ENCODE measurements around the gene EIF6.

Gene EIF6

DNA sequence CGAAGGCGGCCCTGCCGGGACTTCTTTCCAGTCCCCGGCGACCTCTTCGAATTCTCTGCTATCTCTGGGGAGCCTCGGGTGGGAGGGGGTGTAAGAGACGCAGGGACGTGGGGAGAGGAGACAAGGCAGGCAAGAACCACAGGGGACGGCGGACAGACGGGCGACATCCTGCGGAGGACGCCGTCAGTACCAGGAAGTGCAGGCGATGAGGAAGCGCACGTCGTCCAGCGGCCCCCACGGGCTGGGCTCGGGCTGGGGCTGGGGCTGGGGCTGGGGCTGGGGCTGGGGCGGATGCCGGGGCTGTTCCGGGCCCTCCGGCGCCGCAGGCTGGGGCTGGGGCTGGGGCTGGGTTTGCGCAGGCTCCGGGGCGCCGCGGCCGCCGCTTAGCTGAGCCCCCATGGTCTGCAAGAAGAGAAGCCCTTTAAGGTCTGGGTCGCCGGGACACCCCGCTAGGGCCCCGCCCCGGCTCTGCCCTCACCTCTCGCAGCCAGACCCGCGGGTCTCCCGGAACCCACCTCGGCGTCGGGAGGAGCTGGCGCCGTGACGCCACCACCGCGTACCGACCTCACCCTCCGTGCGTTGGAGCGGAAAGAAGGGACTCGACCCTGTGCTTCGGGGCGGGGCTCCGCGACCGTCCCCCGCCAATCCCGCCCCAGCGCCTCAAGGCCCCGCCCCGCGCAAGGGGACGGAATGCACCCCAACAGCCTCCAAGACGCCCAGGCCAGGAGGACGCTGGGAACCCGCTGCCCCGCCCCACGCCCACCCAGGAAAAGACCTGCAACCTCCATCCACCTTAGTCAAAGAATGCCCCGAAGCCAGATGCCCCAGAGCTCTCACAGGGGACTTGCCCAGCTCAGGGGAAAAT lies 6.8 kb downstream of the EIF6 start, which contains the start of gene MMP24OS (continued):
- TF ChIP-seq, protein P1, sequence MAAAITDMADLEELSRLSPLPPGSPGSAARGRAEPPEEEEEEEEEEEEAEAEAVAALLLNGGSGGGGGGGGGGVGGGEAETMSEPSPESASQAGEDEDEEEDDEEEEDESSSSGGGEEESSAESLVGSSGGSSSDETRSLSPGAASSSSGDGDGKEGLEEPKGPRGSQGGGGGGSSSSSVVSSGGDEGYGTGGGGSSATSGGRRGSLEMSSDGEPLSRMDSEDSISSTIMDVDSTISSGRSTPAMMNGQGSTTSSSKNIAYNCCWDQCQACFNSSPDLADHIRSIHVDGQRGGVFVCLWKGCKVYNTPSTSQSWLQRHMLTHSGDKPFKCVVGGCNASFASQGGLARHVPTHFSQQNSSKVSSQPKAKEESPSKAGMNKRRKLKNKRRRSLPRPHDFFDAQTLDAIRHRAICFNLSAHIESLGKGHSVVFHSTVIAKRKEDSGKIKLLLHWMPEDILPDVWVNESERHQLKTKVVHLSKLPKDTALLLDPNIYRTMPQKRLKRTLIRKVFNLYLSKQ (tag by site-specific recombination; IDR thresholded peaks at IDR 0.05; ENCODE audit: borderline replicate concordance), result no peak
- TF ChIP-seq ZNF623 (tag by site-specific recombination; IDR thresholded peaks at IDR 0.05) (no peak), ZNF335 (tag by site-specific recombination; conservative IDR thresholded peaks at IDR 0.05) (peak; percentile 20; the same call in 1 of the 2 replicates), ZNF585B (tag by site-specific recombination; IDR thresholded peaks at IDR 0.05) (no peak), ZSCAN30 (tag by site-specific recombination; IDR thresholded peaks at IDR 0.05) (peak; percentile 75), ZNF350 (tag by site-specific recombination; IDR thresholded peaks at IDR 0.05) (no peak), ZXDB (tag by site-specific recombination; IDR thresholded peaks at IDR 0.05) (peak; percentile 50; the same call in 1 of the 2 replicates), ZNF610 (tag by site-specific recombination; IDR thresholded peaks at IDR 0.05; ENCODE audit: borderline replicate concordance) (no peak), YY1 (tag by site-specific recombination; IDR thresholded peaks at IDR 0.05) (no peak), SP2 (tag by site-specific recombination; IDR thresholded peaks at IDR 0.05) (peak; percentile 95)
- TF ChIP-seq, protein P2, sequence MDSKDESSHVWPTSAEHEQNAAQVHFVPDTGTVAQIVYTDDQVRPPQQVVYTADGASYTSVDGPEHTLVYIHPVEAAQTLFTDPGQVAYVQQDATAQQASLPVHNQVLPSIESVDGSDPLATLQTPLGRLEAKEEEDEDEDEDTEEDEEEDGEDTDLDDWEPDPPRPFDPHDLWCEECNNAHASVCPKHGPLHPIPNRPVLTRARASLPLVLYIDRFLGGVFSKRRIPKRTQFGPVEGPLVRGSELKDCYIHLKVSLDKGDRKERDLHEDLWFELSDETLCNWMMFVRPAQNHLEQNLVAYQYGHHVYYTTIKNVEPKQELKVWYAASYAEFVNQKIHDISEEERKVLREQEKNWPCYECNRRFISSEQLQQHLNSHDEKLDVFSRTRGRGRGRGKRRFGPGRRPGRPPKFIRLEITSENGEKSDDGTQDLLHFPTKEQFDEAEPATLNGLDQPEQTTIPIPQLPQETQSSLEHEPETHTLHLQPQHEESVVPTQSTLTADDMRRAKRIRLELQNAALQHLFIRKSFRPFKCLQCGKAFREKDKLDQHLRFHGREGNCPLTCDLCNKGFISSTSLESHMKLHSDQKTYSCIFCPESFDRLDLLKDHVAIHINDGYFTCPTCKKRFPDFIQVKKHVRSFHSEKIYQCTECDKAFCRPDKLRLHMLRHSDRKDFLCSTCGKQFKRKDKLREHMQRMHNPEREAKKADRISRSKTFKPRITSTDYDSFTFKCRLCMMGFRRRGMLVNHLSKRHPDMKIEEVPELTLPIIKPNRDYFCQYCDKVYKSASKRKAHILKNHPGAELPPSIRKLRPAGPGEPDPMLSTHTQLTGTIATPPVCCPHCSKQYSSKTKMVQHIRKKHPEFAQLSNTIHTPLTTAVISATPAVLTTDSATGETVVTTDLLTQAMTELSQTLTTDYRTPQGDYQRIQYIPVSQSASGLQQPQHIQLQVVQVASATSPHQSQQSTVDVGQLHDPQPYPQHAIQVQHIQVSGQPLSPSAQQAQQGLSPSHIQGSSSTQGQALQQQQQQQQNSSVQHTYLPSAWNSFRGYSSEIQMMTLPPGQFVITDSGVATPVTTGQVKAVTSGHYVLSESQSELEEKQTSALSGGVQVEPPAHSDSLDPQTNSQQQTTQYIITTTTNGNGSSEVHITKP (tag by site-specific recombination; IDR thresholded peaks at IDR 0.05), result no peak
- TF ChIP-seq, protein P3, sequence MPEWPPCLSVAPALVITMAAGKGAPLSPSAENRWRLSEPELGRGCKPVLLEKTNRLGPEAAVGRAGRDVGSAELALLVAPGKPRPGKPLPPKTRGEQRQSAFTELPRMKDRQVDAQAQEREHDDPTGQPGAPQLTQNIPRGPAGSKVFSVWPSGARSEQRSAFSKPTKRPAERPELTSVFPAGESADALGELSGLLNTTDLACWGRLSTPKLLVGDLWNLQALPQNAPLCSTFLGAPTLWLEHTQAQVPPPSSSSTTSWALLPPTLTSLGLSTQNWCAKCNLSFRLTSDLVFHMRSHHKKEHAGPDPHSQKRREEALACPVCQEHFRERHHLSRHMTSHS (tag by site-specific recombination; IDR thresholded peaks at IDR 0.05), result no peak
- TF ChIP-seq, protein P4, sequence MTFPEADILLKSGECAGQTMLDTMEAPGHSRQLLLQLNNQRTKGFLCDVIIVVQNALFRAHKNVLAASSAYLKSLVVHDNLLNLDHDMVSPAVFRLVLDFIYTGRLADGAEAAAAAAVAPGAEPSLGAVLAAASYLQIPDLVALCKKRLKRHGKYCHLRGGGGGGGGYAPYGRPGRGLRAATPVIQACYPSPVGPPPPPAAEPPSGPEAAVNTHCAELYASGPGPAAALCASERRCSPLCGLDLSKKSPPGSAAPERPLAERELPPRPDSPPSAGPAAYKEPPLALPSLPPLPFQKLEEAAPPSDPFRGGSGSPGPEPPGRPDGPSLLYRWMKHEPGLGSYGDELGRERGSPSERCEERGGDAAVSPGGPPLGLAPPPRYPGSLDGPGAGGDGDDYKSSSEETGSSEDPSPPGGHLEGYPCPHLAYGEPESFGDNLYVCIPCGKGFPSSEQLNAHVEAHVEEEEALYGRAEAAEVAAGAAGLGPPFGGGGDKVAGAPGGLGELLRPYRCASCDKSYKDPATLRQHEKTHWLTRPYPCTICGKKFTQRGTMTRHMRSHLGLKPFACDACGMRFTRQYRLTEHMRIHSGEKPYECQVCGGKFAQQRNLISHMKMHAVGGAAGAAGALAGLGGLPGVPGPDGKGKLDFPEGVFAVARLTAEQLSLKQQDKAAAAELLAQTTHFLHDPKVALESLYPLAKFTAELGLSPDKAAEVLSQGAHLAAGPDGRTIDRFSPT (tag by site-specific recombination; IDR thresholded peaks at IDR 0.05), result no peak
- TF ChIP-seq, protein P5, sequence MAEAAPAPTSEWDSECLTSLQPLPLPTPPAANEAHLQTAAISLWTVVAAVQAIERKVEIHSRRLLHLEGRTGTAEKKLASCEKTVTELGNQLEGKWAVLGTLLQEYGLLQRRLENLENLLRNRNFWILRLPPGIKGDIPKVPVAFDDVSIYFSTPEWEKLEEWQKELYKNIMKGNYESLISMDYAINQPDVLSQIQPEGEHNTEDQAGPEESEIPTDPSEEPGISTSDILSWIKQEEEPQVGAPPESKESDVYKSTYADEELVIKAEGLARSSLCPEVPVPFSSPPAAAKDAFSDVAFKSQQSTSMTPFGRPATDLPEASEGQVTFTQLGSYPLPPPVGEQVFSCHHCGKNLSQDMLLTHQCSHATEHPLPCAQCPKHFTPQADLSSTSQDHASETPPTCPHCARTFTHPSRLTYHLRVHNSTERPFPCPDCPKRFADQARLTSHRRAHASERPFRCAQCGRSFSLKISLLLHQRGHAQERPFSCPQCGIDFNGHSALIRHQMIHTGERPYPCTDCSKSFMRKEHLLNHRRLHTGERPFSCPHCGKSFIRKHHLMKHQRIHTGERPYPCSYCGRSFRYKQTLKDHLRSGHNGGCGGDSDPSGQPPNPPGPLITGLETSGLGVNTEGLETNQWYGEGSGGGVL (tag by site-specific recombination; IDR thresholded peaks at IDR 0.05), result no peak
- TF ChIP-seq, protein P6, sequence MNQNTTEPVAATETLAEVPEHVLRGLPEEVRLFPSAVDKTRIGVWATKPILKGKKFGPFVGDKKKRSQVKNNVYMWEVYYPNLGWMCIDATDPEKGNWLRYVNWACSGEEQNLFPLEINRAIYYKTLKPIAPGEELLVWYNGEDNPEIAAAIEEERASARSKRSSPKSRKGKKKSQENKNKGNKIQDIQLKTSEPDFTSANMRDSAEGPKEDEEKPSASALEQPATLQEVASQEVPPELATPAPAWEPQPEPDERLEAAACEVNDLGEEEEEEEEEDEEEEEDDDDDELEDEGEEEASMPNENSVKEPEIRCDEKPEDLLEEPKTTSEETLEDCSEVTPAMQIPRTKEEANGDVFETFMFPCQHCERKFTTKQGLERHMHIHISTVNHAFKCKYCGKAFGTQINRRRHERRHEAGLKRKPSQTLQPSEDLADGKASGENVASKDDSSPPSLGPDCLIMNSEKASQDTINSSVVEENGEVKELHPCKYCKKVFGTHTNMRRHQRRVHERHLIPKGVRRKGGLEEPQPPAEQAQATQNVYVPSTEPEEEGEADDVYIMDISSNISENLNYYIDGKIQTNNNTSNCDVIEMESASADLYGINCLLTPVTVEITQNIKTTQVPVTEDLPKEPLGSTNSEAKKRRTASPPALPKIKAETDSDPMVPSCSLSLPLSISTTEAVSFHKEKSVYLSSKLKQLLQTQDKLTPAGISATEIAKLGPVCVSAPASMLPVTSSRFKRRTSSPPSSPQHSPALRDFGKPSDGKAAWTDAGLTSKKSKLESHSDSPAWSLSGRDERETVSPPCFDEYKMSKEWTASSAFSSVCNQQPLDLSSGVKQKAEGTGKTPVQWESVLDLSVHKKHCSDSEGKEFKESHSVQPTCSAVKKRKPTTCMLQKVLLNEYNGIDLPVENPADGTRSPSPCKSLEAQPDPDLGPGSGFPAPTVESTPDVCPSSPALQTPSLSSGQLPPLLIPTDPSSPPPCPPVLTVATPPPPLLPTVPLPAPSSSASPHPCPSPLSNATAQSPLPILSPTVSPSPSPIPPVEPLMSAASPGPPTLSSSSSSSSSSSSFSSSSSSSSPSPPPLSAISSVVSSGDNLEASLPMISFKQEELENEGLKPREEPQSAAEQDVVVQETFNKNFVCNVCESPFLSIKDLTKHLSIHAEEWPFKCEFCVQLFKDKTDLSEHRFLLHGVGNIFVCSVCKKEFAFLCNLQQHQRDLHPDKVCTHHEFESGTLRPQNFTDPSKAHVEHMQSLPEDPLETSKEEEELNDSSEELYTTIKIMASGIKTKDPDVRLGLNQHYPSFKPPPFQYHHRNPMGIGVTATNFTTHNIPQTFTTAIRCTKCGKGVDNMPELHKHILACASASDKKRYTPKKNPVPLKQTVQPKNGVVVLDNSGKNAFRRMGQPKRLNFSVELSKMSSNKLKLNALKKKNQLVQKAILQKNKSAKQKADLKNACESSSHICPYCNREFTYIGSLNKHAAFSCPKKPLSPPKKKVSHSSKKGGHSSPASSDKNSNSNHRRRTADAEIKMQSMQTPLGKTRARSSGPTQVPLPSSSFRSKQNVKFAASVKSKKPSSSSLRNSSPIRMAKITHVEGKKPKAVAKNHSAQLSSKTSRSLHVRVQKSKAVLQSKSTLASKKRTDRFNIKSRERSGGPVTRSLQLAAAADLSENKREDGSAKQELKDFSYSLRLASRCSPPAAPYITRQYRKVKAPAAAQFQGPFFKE (tag by site-specific recombination; IDR thresholded peaks at IDR 0.05; ENCODE audit: borderline replicate concordance), result no peak

Data from HEK293 (cell line).